Liver (tissue), 9 donors: ENCODE data around the gene ARHGAP1. TPM values are rescaled to one million over a fixed set of nuclear protein-coding genes. Genes with fewer than 3 reads are reported as not detected.

Source experiments
- DNase-seq: peaks from one replicate; pipeline ENCODE4 v3.0.0-alpha.2; 2017; ENCODE audit warnings: low spot score
- H3K27ac ChIP-seq, 2 donors: one replicate each; pipeline ENCODE4 v1.7.0; 2013; ENCODE audit warnings: inconsistent platforms in 2 of 2, low read length in 2 of 2, control low read depth in 1 of 2, low read depth in 1 of 2, mild to moderate bottlenecking in 1 of 2
- H3K27me3 ChIP-seq, 4 donors: one replicate each; pipeline versions ENCODE4 v1.6.1 to v1.7.0; 2013; ENCODE audit warnings: low read length in 3 of 4, inconsistent platforms in 1 of 4, mild to moderate bottlenecking in 1 of 4, moderate library complexity in 1 of 4; ENCODE audit not compliant: control insufficient read depth in 4 of 4, insufficient read depth in 4 of 4
- H3K36me3 ChIP-seq, 4 donors: one replicate each; pipeline versions ENCODE4 v1.6.1 to v1.7.0; 2013; ENCODE audit warnings: low read length in 3 of 4, mild to moderate bottlenecking in 3 of 4, low read depth in 1 of 4, moderate library complexity in 1 of 4; ENCODE audit not compliant: control insufficient read depth in 4 of 4, insufficient read depth in 3 of 4
- H3K4me1 ChIP-seq, 4 donors: one replicate each; pipeline versions ENCODE4 v1.6.1 to v1.7.0; 2013; ENCODE audit warnings: low read length in 3 of 4, mild to moderate bottlenecking in 3 of 4, moderate library complexity in 1 of 4; ENCODE audit not compliant: control insufficient read depth in 4 of 4, insufficient read depth in 4 of 4
- H3K4me3 ChIP-seq, 3 donors: one replicate each; pipeline versions ENCODE4 v1.6.1 to v1.7.0; 2013; ENCODE audit warnings: low read length in 3 of 3, control low read depth in 1 of 3, low read depth in 1 of 3, mild to moderate bottlenecking in 1 of 3
- H3K9ac ChIP-seq, 2 donors: one replicate each; pipeline ENCODE4 v1.7.0; 2013; ENCODE audit warnings: low read length in 2 of 2, mild to moderate bottlenecking in 2 of 2, moderate library complexity in 2 of 2, control low read depth in 1 of 2, low read depth in 1 of 2
- H3K9me3 ChIP-seq, 4 donors: one replicate each; pipeline versions ENCODE4 v1.6.1 to v1.7.0; 2013; ENCODE audit warnings: low read length in 3 of 4; ENCODE audit not compliant: control insufficient read depth in 4 of 4
- EGR1 ChIP-seq, 2 donors: IDR thresholded peaks; 2 replicates each; pipeline ENCODE4 v1.6.1; 2016 to 2018; ENCODE audit warnings: antibody characterized with exemption in 2 of 2, low read depth in 2 of 2
- FOXA1 ChIP-seq: IDR thresholded peaks from 2 replicates; pipeline ENCODE4 v1.6.1; 2016; ENCODE audit warnings: antibody characterized with exemption
- FOXA2 ChIP-seq: IDR thresholded peaks from 2 replicates; pipeline ENCODE4 v1.6.1; 2016; ENCODE audit warnings: antibody characterized with exemption
- GABPA ChIP-seq, 2 donors: IDR thresholded peaks in 1 of 2; conservative IDR thresholded peaks in 1 of 2; 2 replicates each; pipeline ENCODE4 v1.6.1; 2016; ENCODE audit warnings: antibody characterized with exemption in 2 of 2, mild to moderate bottlenecking in 1 of 2, moderate library complexity in 1 of 2
- HNF4A ChIP-seq, 2 donors: conservative IDR thresholded peaks; 2 replicates each; pipeline ENCODE4 v1.6.1; 2016; ENCODE audit warnings: antibody characterized with exemption in 2 of 2, mild to moderate bottlenecking in 2 of 2
- HNF4G ChIP-seq: IDR thresholded peaks from 2 replicates; pipeline ENCODE4 v1.6.1; 2016; ENCODE audit warnings: antibody characterized with exemption
- JUND ChIP-seq, 2 donors: IDR thresholded peaks; 2 replicates each; pipeline ENCODE4 v1.6.1; 2016; ENCODE audit warnings: antibody characterized with exemption in 2 of 2
- NR2F2 ChIP-seq: IDR thresholded peaks from 2 replicates; pipeline ENCODE4 v1.6.1; 2016; ENCODE audit warnings: antibody characterized with exemption
- RAD21 ChIP-seq, 2 donors: IDR thresholded peaks; 2 replicates each; pipeline ENCODE4 v1.6.1; 2016; ENCODE audit warnings: antibody characterized with exemption in 2 of 2, mild to moderate bottlenecking in 2 of 2
- RXRA ChIP-seq, 2 donors: IDR thresholded peaks; 2 replicates each; pipeline ENCODE4 v1.6.1; 2017 to 2018; ENCODE audit warnings: antibody characterized with exemption in 2 of 2, mild to moderate bottlenecking in 1 of 2
- SP1 ChIP-seq: IDR thresholded peaks from 2 replicates; pipeline ENCODE4 v1.6.1; 2018; ENCODE audit warnings: antibody characterized with exemption, mild to moderate bottlenecking
- TAF1 ChIP-seq: conservative IDR thresholded peaks from 2 replicates; pipeline ENCODE4 v1.6.1; 2016; ENCODE audit warnings: antibody characterized with exemption, mild to moderate bottlenecking
- YY1 ChIP-seq: IDR thresholded peaks from 2 replicates; pipeline ENCODE4 v1.6.1; 2016; ENCODE audit warnings: antibody characterized with exemption, mild to moderate bottlenecking
- WGBS: extraction: QIAGEN DNeasy Blood & Tissue Kit; methylation state at CpG from one replicate; pipeline ENCODE4 v1.1.7; 2013; 5-methylcytosine and 5-hydroxymethylcytosine counted together
- polyA plus RNA-seq, 2 donors: library from polyadenylated mRNA; stranded (reverse) in 1 of 2; unstranded in 1 of 2; fragments of 200-250 nt in 1 of 2; fragments of >200 nt in 1 of 2; fragmentation: Nextera tagmentation in 1 of 2; extraction: Ambion mirVana in 1 of 2; gene quantifications; one replicate each; pipeline versions ENCODE4 v1.2.1 to v1.2.3, GENCODE V29; 2013 to 2015
- total RNA-seq, 2 donors: library from RNA; depleted of rRNA; stranded (reverse); fragments of >200 nt; gene quantifications; one replicate each; pipeline ENCODE4 v1.2.3, GENCODE V29; 2014
- TF ChIP-seq, protein P1 (sequence below): IDR thresholded peaks from 2 replicates; pipeline ENCODE4 v1.6.1; 2016; ENCODE audit warnings: antibody characterized with exemption
- TF ChIP-seq, protein P2 (sequence below): IDR thresholded peaks from 2 replicates; pipeline ENCODE4 v1.6.1; 2016; ENCODE audit warnings: antibody characterized with exemption, mild to moderate bottlenecking
- TF ChIP-seq, protein P3 (sequence below): IDR thresholded peaks from 2 replicates; pipeline ENCODE4 v1.6.1; 2016; ENCODE audit warnings: antibody characterized with exemption
- TF ChIP-seq, protein P4 (sequence below): fragments of 150-350 bp; IDR thresholded peaks from 2 replicates; pipeline ENCODE4 v1.5.1; 2017; ENCODE audit warnings: improper control_type of control experiment, low read depth, low read length; ENCODE audit not compliant: missing input control
- TF ChIP-seq, protein P5 (sequence below): IDR thresholded peaks from 2 replicates; pipeline ENCODE4 v1.6.1; 2016; ENCODE audit warnings: antibody characterized with exemption
- donor health status: healthy.
- donor health status: healthy.
- donor health status: healthy.
- donor health status: healthy.
- donor health status: healthy.

ARHGAP1 gene
- total and polyA plus RNA-seq, 4 donors, result 10.9 to 21.9 (median 20.1) TPM

DNA sequence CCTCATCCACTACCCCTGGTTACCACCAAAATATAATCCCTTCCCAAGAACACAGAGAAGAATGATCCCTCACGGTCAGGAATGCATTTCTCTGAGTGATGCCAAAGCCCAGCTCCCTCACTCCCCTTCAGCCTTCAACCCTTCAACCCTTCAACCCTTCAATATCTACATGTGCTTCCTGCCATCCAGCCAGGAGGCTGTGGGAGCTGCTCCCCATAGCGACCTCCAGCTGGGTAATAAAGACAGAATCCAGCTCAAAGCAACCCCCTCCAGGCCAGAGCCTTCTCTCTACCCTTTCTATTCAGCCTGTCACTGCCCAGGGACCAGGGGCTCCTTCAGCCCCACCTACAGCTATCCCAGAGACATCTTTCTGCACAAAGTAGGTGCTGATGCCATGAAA, 2.7 kb downstream of the ARHGAP1 start:
- H3K4me1 ChIP-seq, result peaks cover 8 to 53% (median 37%) of the 10 kb centered on the region in 4 donors

DNA sequence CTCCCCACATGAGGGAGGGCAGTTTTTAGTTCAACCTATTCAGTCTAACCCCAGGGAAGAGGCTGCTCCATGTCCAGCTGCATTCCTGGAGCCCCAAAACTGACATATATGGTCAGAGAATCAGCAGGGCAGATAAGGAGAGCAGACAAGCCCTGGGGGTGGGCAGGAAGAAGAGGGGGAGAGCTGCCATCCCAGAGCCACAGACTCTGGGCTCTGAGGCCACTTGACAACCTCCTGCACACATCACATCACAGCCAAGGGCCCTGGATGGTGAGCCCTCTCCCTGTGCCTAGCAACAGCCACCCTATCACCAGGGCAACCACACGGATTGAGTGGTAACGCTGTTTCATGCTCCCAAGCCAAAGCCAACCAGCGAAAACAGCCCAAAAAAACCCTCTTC, 3.1 kb downstream of the ARHGAP1 start:
- TF ChIP-seq HNF4A (conservative IDR thresholded peaks at IDR 0.05), result no peak
- TF ChIP-seq RXRA (IDR thresholded peaks at IDR 0.05), result no peak
- TF ChIP-seq EGR1 (IDR thresholded peaks at IDR 0.05; ENCODE audit: low read depth in 2 of 2), result no peak
- TF ChIP-seq, protein P1, sequence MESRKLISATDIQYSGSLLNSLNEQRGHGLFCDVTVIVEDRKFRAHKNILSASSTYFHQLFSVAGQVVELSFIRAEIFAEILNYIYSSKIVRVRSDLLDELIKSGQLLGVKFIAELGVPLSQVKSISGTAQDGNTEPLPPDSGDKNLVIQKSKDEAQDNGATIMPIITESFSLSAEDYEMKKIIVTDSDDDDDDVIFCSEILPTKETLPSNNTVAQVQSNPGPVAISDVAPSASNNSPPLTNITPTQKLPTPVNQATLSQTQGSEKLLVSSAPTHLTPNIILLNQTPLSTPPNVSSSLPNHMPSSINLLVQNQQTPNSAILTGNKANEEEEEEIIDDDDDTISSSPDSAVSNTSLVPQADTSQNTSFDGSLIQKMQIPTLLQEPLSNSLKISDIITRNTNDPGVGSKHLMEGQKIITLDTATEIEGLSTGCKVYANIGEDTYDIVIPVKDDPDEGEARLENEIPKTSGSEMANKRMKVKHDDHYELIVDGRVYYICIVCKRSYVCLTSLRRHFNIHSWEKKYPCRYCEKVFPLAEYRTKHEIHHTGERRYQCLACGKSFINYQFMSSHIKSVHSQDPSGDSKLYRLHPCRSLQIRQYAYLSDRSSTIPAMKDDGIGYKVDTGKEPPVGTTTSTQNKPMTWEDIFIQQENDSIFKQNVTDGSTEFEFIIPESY, result no peak
- TF ChIP-seq, protein P2, sequence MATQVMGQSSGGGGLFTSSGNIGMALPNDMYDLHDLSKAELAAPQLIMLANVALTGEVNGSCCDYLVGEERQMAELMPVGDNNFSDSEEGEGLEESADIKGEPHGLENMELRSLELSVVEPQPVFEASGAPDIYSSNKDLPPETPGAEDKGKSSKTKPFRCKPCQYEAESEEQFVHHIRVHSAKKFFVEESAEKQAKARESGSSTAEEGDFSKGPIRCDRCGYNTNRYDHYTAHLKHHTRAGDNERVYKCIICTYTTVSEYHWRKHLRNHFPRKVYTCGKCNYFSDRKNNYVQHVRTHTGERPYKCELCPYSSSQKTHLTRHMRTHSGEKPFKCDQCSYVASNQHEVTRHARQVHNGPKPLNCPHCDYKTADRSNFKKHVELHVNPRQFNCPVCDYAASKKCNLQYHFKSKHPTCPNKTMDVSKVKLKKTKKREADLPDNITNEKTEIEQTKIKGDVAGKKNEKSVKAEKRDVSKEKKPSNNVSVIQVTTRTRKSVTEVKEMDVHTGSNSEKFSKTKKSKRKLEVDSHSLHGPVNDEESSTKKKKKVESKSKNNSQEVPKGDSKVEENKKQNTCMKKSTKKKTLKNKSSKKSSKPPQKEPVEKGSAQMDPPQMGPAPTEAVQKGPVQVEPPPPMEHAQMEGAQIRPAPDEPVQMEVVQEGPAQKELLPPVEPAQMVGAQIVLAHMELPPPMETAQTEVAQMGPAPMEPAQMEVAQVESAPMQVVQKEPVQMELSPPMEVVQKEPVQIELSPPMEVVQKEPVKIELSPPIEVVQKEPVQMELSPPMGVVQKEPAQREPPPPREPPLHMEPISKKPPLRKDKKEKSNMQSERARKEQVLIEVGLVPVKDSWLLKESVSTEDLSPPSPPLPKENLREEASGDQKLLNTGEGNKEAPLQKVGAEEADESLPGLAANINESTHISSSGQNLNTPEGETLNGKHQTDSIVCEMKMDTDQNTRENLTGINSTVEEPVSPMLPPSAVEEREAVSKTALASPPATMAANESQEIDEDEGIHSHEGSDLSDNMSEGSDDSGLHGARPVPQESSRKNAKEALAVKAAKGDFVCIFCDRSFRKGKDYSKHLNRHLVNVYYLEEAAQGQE, result no peak
- TF ChIP-seq SP1, result no peak
- no peak for TF ChIP-seq FOXA1
- TF ChIP-seq HNF4G, result no peak
- TF ChIP-seq TAF1, result no peak
- TF ChIP-seq, protein P3, sequence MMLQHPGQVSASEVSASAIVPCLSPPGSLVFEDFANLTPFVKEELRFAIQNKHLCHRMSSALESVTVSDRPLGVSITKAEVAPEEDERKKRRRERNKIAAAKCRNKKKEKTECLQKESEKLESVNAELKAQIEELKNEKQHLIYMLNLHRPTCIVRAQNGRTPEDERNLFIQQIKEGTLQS, result no peak
- TF ChIP-seq RAD21 (IDR thresholded peaks at IDR 0.05), result no peak
- TF ChIP-seq JUND (IDR thresholded peaks at IDR 0.05), result no peak
- no peak for TF ChIP-seq YY1
- TF ChIP-seq, protein P4, sequence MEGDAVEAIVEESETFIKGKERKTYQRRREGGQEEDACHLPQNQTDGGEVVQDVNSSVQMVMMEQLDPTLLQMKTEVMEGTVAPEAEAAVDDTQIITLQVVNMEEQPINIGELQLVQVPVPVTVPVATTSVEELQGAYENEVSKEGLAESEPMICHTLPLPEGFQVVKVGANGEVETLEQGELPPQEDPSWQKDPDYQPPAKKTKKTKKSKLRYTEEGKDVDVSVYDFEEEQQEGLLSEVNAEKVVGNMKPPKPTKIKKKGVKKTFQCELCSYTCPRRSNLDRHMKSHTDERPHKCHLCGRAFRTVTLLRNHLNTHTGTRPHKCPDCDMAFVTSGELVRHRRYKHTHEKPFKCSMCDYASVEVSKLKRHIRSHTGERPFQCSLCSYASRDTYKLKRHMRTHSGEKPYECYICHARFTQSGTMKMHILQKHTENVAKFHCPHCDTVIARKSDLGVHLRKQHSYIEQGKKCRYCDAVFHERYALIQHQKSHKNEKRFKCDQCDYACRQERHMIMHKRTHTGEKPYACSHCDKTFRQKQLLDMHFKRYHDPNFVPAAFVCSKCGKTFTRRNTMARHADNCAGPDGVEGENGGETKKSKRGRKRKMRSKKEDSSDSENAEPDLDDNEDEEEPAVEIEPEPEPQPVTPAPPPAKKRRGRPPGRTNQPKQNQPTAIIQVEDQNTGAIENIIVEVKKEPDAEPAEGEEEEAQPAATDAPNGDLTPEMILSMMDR, result no peak
- no peak for TF ChIP-seq FOXA2
- TF ChIP-seq GABPA (IDR thresholded peaks at IDR 0.05 in 1 of 2, conservative IDR thresholded peaks at IDR 0.05 in 1 of 2), result no peak
- TF ChIP-seq, protein P5, sequence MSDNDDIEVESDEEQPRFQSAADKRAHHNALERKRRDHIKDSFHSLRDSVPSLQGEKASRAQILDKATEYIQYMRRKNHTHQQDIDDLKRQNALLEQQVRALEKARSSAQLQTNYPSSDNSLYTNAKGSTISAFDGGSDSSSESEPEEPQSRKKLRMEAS, result no peak
- TF ChIP-seq NR2F2, result no peak
- Histone ChIP-seq H3K36me3 (peaks cover 15 to 31% (median 19%) of the 10 kb centered on the region in 4 donors), H3K27ac (peak overlapping the region; percentile 2 to 4), H3K27me3 (no peaks in the 10 kb centered on the region), H3K9me3 (no peaks in the 10 kb centered on the region), H3K4me3 (no peak overlapping the region), H3K4me1 (peaks cover 8 to 48% (median 34%) of the 10 kb centered on the region in 4 donors), H3K9ac (no peak overlapping the region)
- DNase-seq, result no peak
- WGBS, result 71% methylated on average over 3 of the region's 3 CpGs

More for the DNA sequence above, 2.7 kb downstream of the ARHGAP1 start:
- DNase-seq, result no peak
- TF ChIP-seq GABPA (IDR thresholded peaks at IDR 0.05 in 1 of 2, conservative IDR thresholded peaks at IDR 0.05 in 1 of 2), result no peak
- Histone ChIP-seq H3K36me3 (peaks cover 14 to 31% (median 22%) of the 10 kb centered on the region in 4 donors), H3K4me3 (no peak overlapping the region), H3K27ac (peak overlapping the region; percentile 2), H3K9me3 (no peaks in the 10 kb centered on the region), H3K9ac (no peak overlapping the region), H3K27me3 (no peaks in the 10 kb centered on the region)
- 69% methylated on average over 2 of the region's 2 CpGs for WGBS
